ENCODE results near the gene RNF180.
"Not testable (repeated sequence)": the region's sequence is repeated elsewhere in the genome, so short reads cannot be mapped to it uniquely, and the experiment has no call there.

Gene RNF180

DNA sequence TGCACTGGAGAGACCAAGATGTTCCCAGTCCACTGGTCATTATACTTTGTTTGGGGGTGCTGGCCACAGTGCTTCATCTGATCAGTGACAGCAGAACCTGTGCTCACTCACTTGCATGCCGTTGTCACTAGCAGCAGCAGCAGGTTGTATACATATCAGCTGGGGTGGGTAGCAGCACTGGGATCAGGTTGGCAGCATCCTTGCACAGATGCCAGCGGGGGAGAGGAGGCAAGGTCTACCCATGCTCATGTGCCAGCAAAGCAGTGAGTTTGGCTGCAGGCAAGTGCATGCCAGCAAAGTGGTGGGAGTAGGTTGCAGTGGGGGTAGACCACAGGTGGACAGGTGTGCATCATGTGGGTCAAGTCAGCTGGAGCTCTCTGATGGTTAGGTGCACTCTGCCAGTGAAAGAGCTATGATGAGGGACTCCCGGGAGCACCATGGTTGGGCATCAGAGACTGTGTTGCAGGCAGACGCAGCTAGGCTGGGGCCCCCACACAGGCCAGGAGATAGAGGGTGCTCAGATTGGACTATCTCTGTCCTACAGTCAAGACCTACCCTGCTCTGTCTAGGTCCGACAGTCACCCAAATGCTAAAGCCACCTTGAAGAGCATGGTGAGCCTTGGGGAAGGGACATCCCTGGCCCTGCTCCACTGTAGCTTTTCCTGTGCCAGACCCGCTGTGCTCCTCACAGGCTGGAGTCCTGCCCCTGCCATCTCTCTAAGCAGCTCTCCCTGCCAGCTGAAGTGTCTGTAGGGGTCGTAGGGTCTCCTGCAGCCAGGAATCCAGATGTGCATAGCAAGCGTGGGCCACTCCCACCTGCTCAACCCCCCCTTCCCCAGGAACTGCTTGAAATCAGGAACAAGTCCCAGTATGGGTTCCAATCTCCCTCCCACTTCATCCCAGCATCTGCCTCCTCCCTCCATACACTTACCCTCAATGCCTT, 119.8 kb downstream of the RNF180 start:
- DNase-seq = peak; percentile 24

DNA sequence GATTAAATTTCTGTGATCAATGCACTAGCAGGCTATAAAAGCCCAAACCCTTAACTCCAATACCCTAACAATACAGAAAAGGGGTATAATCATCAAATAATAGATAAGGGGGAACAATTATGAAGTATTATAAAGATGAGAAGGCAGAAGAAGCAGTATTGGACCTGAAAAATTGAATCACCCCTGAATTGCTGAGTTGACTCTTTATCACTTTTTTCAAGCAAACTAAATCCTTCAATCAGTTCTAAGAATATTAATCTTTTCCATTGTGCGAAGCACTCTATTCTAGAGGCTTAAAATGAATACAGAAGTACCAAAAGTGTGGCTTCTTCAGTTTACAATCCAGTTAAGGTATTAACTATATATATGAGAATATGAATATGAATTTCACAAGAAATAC, 120.7 kb downstream of the RNF180 start:
- DNase-seq = no peak

DNA sequence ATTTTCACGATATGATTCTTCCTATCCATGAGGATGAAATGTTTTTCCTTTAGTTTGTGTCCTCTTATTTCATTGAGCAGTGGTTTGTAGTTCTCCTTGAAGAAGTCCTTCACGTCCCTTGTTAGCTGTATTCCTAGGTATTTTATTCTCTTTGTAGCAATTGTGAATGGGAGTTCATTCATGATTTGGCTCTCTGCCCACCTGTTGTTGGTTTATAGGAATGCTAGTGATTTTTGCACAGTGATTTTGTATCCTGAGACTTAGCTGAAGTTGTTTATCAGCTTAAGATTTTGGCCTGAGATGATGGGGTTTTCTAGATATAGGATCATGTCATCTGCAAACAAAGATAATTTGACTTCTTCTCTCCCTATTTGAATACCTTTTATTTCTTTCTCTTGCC, 122.9 kb downstream of the RNF180 start:
- not testable (repeated sequence) for DNase-seq

DNA sequence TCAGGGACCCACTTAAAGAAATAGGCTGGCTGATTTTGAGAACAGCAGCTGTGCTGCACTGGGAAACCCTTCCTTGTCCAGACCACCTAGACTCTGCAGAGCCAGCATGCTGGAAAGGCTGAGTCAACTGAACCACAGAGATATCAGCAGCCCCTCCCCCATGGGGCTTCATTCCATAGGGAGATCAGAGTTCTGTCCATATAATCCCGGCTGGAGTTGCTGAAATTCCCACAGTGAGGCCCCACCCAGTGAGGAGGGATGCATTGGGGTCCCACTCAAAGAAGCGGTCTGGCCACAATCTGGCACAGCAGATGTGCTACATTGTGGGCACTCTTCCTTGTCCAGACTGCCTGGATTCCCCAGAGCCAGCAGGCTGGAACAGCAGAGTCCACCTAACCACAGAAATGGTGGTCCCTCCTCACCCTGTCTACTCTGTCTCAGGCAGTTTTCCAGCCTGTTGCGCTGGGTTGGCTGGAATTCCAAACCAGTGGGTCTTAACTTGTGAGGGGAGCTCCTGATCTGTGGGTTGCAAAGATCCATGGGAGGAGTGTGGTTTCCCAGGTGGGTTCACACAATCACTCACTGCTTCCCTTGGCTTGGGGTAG, 127.1 kb downstream of the RNF180 start:
- no peak for DNase-seq

DNA sequence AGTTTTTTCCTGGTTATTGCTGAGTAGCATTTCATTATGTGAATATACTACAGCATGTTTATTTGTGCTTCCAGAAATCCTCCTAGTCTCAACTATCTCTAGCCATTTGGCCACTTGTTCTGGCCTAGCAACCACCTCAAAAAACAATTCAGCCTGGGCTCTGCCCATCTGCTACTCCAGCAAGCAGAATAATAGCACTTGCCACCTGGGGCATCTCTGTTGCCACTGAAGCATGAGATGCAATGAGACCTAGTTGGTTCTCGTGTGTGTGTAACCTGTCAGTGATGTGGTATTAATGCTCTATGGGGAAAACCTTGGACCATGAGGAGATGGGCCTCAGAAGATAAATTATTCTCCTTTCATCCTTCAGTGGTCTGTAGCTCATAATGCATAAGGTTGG, 129.5 kb downstream of the RNF180 start:
- no peak for DNase-seq

DNA sequence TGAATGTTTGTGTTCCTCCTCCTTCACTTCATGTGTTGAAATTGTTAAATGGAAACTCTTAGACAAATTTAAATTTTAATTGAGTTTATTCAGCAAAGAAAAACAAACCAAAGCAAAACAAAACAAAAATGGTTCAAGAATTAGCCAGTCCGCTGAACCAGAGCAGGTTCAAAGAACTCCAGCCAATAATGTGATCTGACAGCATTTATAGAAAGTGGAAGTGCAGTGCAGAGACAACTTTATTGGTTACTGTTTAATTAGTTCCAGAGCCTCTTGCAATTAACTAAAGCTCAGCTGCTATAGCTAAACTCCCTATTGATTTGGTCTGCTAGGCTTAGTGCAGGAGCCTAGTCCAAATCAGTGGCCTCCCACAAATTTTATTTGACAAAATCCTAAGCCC, 132.9 kb downstream of the RNF180 start:
- DNase-seq = no peak

DNA sequence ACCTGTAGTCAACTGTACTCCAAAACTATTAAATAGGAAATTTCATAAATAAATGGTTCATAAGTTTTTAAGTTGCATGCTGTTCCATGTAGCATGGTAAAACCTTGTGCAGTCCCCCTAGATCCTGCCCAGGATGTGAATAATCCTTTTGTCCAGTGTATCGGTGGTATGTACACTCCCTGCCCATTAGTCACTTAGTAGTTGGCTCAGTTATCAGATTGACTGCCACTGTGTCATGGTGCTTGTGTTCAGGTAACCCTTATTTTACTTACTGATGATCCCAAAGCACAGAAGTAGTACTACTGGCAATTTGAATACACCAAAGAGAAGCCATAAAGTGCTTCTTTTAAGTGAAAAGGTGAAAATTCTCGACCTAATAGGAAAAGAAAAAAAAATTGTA, 134.2 kb downstream of the RNF180 start:
- no peak for DNase-seq

DNA sequence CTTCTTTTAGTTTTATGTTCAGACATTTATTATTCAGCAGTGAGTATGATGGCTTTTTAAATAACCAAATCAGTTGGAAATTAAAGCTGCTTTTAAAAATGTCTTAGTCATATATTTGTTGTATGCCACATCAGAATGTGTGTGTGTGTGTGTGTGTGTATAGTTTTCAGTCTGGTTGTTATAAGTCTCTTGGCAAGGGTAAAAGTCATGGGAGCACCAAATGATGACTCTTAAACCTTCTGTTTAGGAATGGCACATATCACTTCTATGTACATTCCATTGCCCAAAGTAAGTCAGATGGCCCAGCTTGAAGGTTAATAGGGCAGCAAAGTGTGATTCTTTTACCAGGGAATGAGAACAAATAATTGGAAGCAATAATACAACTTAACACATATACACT, 135.9 kb downstream of the RNF180 start:
- DNase-seq = no peak

DNA sequence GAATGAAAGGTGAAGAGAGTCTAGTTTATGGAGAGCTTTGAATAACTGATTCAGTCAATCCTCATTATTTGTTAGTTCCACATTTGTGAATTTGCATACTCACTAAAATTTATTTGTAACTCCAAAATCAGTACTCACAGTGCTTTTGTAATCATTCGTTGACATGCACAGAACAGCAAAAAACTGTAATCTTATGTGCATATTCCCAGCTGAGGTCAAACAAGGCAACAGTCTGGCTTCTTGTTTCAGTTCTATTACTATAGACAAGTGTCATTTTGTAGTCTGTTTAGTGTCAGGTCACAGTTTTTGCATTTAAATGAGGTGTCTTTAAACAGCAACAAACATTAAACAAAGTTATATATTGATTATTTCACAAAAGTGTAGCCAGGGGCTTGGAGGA, 142.5 kb downstream of the RNF180 start:
- no peak for DNase-seq

DNA sequence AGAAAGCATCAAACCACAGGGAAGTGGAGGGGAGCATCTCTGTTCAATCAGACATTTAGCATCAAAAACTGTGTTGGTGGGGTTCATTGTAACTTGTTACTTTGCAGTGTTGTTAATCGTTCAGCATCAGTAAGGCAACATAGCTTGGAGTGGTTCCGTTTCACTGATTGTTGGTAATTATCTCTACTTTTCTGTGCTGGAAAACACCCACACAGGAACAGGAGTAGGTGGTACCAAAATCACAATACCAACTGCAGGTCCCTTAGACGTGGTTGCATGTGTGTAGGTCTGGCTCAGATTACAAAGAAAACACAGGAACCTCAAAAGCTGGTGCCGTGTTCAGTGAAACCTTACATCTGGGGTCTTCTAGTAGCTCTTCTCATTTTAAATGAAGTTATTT, 146.8 kb downstream of the RNF180 start:
- DNase-seq = no peak

DNA sequence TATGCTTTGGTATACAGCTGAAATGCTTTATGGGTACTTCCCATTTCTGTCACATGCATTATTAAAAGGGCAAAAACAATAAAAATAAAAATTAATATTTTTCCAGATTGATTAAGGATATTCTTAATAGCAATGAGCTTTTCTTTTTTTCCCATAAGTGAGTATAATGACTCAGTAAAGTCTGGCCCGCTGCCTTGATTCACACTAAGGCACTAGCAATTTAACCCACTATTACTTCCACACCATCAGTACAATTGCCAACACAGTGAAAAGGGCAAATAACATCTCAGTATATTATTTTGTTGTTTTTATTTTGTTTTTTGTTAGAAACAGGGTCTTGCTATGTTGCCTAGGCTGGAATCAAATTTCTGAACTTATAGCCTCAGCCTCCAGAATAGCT, 150.1 kb downstream of the RNF180 start:
- DNase-seq = no peak

DNA sequence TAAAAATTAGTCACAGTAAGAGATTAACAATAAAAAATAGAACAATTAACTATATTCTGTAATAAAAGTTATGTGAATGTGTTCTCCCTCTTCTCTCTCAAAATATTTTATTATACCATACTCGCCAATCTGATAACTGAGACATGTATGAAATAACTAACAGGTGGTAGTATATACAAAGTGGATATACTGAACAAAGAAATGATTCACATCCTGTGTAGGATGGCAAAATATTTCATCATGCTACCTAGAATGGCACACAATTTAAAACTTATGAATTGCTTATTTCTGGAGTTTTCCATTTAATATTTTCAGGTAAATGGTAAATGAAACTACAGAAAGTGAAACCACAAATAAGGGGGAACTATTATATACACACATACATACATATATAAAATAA, 152.5 kb downstream of the RNF180 start:
- DNase-seq = no peak

DNA sequence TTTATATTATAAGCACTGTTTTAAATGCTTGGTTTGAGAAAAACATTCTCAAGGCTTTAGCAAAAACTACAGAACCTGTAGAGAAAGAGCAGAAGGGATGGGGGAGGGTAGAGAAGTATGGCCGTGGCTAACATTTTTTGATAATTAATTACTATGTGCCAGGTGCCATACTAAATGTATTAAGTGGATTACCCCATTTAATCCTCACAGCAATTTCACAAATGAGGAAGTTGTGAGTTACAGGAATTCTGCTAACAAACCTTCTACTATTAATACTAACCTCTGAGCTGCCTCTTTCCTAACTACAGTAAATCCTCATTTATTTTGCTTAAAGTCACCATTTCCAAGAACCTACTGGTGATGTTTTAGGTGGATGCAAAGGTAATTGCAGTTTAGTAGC, 157.9 kb downstream of the RNF180 start:
- DNase-seq = no peak

DNA sequence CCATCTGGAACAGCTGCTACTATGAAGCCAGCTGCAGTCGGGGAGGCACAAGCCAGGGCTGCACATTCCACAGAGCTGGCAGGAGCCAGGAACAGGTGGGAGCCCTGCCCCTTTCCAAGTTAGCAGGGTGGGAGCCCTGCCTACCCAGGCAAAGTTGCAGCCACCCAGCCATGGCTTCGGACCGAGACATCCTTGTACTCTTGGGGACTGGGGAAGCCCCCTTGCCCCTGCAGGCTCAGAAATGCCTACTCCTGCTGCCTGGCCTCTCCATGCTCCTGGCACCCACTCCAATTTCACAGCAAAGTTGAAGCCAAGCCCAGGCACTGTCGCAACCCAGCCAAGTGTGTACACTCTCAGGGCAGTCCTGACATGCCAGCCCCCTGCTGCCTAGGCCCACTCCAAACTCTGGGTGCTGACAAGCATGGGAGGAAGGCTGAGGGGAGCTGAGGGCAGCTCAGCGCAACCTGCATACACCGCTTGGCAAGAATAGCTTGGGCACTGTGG, 165.1 kb downstream of the RNF180 start:
- no peak for DNase-seq

DNA sequence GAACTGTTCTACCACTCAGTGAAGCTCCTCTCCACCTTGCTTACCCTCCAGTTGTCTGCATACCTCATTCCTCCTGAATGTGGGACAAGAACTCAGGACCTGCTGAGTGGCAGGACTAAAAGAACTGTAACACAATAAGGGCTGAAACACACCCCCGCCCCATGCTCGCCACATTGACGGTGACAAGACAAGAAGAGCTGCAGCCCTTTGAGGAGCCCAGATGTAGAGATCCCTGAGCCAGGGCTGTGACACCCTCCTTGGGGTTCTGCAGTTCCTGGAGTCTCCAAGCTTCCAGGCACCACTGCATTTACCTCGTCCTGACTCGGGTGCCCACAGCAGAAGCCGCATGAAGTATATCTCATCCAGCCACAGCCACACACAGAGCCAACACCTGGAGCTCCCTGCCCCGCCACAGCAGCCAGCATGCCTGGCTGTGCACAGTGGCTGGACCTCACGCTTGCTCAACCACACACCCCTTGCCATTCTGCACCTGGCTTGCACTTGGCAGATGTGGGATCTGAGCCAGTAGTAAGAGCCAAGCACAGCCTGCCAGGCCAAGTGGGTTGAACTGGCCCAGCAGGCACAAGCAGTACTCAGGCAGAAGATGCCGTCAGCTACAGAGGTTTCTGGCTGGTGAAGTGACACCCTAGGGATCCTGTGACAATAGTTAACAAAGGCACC, 166.1 kb downstream of the RNF180 start:
- no peak for DNase-seq

DNA sequence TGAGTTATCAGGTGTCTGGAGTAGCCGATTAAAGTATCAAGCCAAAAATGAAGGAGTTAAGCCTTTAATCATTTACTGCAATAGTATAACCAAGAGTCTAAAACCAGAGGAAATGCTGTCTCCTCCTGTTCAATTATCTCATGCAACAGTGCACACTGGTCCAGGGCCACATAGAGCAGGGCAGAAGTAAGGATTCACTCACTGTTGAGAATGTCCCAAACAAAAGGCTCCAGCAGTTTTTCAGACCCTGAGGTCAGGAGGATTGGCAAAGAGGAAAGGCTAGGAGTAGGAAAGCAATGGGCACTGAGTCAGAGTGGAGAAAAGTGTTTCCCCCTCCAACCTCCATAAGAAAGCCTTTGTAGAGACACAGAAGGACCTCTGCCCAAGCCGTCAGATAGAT, 168.2 kb downstream of the RNF180 start:
- no peak for DNase-seq

DNA sequence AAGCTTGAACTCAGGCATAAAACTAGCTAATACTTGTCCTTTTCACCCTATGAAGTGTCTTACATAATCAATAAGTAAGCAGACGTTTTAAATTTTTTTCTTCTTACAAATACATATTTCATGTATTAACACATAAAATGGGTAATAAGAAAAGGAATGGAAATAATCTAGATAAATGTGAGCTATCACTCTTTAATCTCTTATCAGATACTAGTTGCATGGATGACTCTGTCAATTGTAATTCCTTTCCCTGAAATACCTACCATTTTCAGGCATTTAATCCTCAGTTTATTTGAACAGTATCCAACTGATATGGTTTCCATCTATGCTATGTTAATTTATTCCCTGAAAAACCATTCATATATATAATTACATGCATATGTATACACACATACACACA, 174.1 kb downstream of the RNF180 start:
- DNase-seq = no peak

DNA sequence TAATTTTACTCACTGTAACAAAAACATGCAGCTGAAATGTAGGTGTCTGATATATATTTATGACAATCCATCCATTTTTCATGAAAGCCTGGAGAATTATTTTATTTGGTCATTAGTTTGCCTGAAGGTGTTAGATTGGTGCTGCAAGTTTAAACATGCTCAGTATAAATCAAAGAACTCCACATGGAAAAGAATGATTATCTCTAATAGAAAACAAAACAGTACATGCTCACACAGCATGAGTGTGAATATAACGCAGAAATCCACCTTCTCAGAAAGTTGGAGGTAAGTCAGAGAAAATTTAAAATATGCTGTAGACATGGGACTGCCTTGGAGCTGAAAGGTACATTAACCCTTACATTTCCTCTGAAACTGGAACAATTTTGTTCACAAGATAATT, 174.7 kb downstream of the RNF180 start:
- DNase-seq = no peak

DNA sequence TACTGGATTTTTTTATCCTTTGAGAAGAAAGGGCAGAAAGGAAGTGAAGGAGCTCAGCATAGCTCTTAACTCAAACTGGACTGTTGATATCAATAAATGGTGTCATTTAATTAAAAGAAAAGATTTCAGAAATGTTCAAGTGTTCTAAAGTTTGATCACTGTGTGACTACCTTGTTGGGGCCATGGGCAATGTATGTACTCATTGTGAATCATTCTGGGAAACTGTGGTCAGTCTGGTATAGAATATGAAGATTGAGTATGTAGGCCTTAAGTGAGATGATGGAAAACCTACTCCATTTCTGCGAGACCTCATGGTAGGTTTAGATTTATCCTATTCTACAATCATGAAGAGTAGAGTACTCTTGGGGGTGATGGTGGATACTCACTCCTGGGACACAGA, 175.7 kb downstream of the RNF180 start:
- no peak for DNase-seq

DNA sequence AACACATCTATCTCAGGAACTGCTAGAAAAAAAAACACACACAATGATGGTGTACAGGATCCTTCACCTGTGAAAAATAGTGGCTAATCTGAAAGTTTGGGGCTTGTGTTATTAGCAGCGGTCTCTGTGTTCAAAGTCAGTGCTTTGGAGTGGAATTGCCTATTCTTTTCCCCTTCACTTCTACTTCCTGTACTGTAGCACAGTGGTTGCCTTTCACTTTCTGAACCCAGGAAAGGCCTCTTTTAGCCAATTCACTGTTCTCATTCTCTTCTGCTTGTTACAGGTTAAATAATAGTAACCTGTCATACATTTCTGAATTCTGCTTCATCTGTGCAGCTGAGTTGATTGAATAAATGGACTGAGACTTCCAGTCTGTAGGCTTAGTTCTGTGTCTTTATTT, 178.9 kb downstream of the RNF180 start:
- DNase-seq = no peak

DNA sequence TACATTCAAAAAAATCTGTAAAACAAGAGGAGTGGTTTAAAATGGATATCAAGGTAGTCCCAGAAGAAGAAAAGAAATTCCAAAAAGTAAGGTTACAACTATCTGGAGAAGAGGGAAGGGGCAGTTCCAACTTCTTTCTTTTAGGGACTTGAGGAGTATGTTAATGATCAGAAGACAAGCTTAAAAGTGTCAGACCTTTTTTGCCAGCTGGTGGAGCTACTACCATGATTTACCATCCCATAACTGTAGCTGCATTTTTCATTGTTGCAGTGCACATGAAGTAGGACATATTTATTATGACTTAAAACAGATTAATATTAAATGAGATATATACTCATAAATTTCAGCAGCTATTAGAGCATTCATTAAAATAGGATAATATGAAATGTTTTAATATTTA, 181.7 kb downstream of the RNF180 start:
- DNase-seq = no peak

DNA sequence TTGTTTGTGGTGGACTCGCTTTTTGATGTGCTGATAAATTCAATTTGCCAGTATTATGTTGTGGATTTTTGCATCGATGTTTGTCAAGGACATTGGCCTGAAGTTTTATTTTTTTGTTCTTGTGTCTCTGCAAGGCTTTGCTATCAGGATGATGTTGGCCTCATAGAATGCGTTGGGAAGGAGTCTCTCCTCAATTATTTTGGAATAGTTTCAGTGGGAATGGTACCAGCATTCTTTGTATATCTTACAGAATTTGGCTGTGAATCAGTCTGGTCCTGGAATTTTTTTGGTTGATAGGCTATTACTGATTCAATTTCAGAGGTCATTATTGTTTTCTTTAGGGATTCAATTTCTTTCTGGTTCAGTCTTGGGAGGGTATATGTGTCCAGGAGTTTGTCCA, 198.8 kb downstream of the RNF180 start:
- no peak for DNase-seq

DNA sequence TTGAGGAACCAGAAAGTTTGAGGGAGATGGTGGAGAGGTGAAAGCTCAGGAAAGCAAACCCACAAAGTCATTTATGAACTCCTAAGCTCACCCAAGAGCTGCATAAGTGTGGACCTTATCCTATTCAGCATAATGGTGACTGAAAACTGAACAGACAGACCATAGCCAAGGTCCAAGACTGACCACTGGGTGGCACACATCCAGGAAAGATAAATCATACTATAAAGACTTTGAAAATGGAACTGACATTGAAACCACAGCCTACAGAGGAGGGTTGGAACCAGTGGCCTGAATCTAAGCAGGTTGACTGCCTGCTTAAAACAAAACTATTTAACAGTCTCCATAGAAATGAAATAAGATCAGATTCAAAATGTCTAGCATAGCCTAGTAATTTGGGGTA, 219.1 kb downstream of the RNF180 start:
- DNase-seq = no peak

DNA sequence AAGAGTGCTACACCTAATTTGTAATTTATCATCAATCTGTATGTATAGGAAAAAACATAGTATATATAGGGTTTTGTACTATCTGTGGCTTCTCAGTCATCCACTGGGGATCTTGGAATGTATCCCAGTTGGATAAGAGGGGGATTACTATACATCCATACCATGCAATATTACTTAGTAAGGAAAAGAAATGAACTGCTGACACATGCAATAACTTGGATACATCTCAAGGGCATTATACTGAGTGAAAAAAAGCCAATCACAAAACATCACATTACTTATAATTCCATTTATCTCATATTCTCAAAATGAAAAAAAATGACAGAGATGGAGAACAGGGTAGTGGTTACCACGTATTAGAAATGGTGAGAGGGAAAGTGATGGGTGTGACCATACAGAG, 231.9 kb downstream of the RNF180 start:
- DNase-seq = no peak

All from activated CD8-positive, alpha-beta memory T cell treated with anti-CD3 and anti-CD28 coated beads for 24 hours (primary cell).